AG09309 (cell line): Measurements from ENCODE around the gene ALG12.

ENCODE experiments used
- DNase-seq: peaks from one replicate; pipeline ENCODE4 v3.0.0-alpha.2; 2010; ENCODE audit warnings: low read depth
- H3K4me3 ChIP-seq: 2 replicates; pipeline ENCODE4 v1.5.1; 2011; ENCODE audit warnings: mild to moderate bottlenecking, low read depth, low read length, moderate library complexity; ENCODE audit not compliant: control insufficient read depth
- CTCF ChIP-seq: IDR thresholded peaks from 2 replicates; pipeline ENCODE4 v1.5.1; 2011; ENCODE audit warnings: mild to moderate bottlenecking, low read depth, low read length, inconsistent platforms; ENCODE audit not compliant: insufficient read depth, control insufficient read depth; ENCODE audit errors: missing control alignments

Gene ALG12

GRCh38 chr22:49937758-49938564, 19.7 kb upstream of the ALG12 start:
- no peak for TF ChIP-seq CTCF
- DNase-seq = no peak
- no peak overlapping the region for H3K4me3 ChIP-seq

- no peak overlapping the region for H3K4me3 ChIP-seq
- DNase-seq = no peak
These were observed 18.9 kb upstream of the ALG12 start for GRCh38 chr22:49936973-49937757.

GRCh38 chr22:49936018-49936972, 18.1 kb upstream of the ALG12 start:
- peak overlapping the region; percentile 19 for H3K4me3 ChIP-seq
- no peak for DNase-seq
- TF ChIP-seq CTCF = no peak

More at GRCh38 chr22:49936973-49937757, 18.9 kb upstream of the ALG12 start:
- no peak for TF ChIP-seq CTCF

GRCh38 chr22:49935561-49935960, 17.3 kb upstream of the ALG12 start:
- H3K4me3 ChIP-seq = no peak overlapping the region
- no peak for TF ChIP-seq CTCF
- no peak for DNase-seq

- no peak for DNase-seq
- peak overlapping the region; percentile 20 for H3K4me3 ChIP-seq
- no peak for TF ChIP-seq CTCF
These were observed 16.8 kb upstream of the ALG12 start for GRCh38 chr22:49934891-49935557.
